ENCODE results near the gene TOP3A.
A peak's percentile ranks its signal among the peaks of the same experiment; 100 is the strongest.
"Not testable (repeated sequence)": the region's sequence is repeated elsewhere in the genome, so short reads cannot be mapped to it uniquely, and the experiment has no call there.

Gene TOP3A, protein sequence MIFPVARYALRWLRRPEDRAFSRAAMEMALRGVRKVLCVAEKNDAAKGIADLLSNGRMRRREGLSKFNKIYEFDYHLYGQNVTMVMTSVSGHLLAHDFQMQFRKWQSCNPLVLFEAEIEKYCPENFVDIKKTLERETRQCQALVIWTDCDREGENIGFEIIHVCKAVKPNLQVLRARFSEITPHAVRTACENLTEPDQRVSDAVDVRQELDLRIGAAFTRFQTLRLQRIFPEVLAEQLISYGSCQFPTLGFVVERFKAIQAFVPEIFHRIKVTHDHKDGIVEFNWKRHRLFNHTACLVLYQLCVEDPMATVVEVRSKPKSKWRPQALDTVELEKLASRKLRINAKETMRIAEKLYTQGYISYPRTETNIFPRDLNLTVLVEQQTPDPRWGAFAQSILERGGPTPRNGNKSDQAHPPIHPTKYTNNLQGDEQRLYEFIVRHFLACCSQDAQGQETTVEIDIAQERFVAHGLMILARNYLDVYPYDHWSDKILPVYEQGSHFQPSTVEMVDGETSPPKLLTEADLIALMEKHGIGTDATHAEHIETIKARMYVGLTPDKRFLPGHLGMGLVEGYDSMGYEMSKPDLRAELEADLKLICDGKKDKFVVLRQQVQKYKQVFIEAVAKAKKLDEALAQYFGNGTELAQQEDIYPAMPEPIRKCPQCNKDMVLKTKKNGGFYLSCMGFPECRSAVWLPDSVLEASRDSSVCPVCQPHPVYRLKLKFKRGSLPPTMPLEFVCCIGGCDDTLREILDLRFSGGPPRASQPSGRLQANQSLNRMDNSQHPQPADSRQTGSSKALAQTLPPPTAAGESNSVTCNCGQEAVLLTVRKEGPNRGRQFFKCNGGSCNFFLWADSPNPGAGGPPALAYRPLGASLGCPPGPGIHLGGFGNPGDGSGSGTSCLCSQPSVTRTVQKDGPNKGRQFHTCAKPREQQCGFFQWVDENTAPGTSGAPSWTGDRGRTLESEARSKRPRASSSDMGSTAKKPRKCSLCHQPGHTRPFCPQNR

DNA sequence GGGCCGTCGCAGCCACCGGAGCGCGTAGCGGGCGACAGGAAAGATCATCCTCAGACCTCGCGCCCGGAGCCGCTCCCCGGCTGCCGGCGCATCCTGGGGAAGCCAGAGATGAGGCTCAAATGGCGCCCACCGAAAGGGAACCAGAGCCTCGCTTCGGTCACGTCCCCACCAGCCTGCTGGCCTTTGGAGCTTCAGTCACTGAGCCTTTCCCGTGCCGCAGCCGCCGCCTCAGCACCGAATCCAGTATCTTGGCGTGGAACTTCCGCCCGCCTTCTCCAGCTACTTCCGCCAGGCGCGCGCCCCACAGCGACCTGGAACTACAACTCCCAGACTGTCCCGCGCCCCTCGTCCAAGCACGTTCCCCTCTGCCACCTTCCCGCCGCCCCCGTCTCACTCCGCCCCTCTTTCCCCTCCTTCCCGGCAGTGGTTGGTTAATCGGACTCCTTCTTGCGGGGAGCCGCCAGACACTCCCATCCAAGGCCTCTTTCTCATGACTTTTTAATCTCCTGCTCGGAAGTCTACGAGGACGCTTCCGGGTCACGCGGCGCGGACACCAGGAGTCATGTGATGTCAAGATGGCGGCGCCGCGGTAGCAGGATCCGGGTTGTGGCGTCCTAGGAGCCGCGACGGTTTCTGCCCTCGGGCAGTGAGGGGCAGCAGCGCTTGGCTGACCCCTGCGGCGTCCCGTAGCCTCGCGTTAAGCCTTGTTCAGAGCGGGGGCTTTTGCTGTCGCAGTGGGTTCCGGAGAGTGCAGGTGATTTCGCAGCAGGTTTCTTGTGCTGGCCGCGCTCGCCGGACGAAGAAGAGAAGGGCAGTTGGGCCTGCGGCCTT is at the start of gene TOP3A, which contains the start of gene SMCR8:
TOP3A (minus strand) TSS at position 264 of the 831 bp plus-strand sequence; CDS start at position 48, 216 bp downstream.
SMCR8 (plus strand) TSS at position 563 of the 831 bp plus-strand sequence. CDS start 497 bp downstream, outside the sequence.
- DNase-seq (ENCODE audit: low spot score) = peak; percentile 78

DNA sequence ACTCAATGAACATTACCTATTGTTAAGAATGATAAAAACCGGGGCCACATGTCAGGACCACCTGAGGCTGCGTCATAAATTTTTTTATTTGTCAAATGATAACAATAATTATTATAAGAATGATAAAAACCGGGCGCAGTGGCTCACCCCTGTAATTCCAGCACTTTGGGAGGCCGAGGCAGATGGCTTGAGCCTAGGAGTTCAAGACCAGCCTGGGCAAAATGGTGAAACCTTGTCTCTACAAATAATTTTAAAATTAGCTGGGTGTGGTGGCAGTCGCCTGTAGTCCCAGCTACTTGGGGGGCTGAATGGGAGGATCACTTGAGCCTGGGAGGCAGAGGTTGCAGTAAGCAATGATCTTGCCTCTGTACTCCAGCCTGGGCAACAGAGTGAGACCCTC is 49.4 kb upstream of the TOP3A start:
- DNase-seq (ENCODE audit: low spot score) = no peak

DNA sequence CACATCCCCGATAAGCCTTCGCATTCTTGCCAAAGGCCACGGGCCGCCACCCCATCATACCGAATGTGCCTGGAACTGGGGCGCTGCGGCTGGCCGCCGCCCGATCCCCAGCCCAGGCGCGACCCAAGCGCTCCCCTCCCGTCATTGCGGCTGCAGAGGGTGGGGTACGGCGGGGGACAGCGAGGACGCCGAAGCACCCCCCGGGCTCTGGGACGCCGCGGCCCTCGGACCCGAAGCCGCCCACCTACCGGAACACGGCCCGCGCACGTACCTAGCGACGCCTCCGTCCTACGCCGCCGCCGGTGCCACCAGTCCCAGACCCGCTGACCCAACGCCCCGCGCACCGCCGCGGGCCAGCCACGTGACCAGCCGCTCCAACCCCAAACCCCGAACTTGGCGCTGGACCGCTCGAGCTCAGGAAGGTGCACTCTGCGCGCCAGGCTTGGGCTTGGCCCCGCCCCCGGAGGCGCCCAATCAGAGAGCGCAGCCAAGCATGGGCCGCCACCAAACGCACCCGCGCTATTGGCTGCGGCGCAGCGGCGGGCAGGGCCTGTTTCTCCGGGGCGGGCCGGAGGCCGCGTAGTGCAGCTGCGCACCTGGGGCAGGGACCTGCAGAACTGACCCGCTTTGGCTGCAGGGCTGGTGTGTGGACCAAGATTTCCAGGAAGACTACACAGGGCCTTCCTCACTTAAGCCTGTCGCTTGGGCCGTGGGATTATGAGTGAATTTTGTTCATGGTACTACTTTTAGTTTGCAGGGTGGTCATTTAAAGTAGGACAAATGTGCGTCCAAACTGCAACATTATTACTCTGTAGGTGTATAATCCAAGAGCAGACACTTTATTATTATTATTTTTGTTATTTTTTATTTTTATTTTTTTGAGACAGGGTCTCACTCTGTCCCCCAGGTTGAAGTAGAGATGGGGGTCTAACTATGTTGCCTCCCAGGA is 48.6 kb upstream of the TOP3A start, which contains the start of gene SHMT1:
SHMT1 (minus strand) TSS at position 450 of the 949 bp plus-strand sequence. CDS start 7,569 bp downstream, outside the sequence.
- peak; percentile 92 for DNase-seq (ENCODE audit: low spot score)

DNA sequence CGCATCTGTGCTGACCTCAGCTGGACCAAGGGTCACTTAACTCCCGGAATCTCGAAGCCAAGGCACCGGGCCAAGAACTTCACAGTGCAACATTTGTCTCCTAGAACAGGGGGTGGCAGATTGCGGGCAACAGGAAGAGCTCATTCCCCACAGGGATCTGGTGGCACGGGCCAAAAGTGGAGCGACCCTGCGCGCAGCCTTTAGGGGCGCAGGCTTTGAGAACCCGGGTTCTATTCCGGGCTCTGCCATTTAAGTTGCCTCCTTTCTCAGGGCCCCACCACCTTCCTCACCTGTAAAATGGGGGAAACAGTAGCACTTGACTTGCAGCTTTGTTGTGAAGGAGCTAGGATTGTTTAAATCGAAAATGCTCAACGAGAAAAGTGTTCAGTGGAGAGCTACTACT is 47.9 kb upstream of the TOP3A start:
- peak; percentile 40 for DNase-seq (ENCODE audit: low spot score)

DNA sequence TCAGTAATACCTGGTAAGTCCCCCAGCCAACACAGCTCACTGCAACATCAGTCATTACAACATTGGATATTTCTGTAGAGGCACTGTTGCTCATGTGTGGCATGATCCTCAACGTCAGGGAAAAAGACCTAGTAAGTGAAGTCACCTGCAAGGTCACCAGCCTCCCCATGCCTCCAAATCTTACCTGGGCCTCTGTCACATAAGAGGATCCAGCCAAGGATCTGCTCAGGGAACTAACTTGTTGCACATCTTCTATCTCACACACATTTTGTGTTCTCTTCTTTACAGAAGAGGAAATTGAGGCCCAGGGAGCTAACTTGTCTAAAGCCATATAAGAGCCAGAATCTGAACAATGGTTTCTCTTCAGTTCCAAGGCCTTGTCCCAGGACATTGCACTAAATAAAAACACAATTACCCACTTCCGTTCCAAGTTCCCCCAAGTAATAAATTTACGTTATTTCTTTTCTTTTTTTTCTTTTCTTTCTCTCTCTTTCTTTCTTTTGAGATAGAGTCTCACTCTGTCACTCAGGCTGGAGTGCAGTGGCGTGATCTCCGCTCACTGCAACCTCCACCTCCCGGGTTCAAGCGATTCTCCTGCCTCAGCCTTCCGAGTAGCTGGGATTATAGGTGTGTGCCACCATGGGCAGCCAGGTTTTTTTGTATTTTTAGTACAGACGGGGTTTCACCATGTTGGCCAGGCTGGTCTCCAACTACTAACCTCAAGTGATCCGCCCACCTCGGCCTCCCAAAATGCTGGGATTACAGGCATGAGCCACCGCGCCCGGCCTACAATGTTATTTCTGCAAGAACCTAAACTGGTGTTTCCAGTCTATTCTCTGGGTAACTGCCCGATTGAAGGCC is 47.3 kb upstream of the TOP3A start:
- DNase-seq (ENCODE audit: low spot score) = no peak

DNA sequence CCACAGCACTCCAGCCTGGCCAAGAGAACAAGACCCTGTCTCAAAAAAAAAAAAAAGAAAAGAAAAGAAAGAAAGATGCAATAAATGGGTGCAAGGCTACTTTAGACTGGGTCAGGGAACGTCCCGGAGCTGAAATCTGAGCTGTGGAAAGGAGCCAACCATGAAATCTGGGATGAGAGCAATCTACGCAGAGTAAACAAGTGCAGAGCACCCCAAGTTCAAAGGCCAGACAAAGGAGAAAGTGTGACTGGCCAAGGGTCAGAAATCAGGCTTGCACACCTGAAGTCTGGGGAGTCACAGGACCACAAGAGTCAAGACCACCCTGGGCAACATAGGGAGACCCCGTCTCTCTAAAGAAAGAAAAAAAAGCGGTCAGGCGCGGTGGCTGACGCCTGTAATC is 45.7 kb upstream of the TOP3A start:
- no peak for DNase-seq (ENCODE audit: low spot score)

DNA sequence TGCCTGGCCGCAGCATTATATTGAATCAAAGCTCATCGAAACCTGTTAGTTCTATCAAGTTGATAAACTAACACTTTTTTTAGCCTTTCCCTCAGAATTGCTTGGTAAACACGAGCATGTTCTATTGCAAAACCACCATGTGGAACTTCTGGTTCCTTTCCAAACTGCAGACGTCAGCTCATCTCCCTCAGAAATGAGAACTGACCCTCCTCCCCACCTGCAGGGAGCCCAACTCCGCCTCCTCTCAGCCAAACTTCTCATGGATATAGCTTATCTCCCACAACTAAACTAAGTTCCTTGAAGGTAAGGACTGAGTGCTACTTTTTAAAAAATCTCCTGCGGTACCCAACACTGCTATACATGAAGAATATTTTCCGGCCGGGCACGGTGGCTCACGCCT is 41.8 kb upstream of the TOP3A start:
- DNase-seq (ENCODE audit: low spot score) = no peak

DNA sequence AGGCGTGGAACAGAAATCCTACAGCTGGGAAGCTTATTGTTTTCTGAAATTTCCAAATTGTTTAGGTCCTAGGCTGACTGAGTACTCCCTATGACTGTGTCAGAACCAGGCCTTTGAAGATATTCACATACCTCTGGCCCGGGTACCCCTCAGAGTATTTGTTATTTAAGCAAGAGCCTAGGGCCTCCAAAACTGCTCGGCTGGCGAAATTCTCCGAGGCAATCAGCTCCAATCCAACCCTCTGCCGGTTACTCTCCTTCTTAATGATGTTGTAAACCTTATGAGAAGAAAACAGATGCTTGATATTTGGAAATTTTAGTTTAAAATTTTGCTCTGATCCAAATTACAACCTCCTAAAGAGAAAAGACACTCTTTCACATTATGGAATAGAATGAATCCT is 38.7 kb upstream of the TOP3A start:
- no peak for DNase-seq (ENCODE audit: low spot score)

DNA sequence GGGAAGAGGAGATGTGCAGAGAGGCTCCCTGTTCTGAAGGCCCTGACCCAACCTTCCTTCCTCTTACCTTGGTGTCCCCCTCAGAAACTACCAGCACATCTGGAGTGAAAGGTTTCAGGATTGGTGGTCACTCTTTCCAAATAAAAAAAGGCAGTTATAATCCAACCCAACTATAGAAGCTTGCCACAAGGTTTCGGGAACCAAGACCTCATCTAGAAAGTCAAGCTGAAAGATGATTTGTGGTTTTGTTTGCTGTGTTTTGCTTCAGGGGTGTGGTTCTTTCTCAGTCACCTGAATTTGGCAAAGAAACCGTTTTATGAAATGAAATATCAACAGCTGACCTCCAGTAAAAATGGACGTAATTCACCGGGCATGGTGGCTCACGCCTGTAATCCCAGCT is 29.2 kb upstream of the TOP3A start:
- no peak for DNase-seq (ENCODE audit: low spot score)

DNA sequence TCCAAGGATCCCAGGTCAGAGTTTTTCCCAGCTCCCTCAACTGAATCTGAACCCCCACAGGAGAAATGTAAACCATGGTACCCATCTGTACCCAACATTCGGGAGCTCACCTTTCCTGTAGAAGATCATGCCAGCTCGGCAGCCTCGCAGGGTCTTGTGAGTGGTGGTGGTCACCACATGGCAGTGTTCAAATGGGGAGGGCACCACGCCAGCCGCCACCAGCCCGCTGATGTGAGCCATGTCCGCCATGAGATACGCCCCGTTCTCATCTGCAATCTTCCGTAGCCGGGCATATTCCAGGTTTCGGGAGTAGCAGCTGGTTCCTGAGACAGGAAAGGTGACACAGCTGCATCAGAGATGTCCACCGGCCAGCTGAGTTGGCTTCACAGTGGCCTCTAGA is 25.1 kb upstream of the TOP3A start:
- DNase-seq (ENCODE audit: low spot score) = no peak

DNA sequence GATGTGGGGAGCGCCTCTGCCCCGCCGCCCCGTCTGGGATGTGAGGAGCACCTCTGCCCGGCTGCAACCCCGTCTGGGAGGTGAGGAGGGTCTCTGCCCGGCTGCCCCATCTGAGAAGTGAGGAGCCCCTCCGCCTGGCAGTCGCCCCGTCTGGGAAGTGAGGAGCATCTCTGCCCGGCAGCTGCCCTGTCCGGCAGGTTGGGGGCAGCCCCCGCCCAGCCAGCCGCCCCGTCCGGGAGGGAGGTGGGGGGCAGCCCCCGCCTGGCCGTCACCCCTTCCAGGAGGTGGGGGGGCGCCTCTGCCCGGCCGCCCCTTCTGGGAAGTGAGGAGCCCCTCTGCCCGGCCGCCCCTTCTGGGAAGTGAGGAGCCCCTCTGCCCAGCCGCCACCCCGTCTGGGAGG is 23.4 kb upstream of the TOP3A start:
- DNase-seq (ENCODE audit: low spot score) = not testable (repeated sequence)

DNA sequence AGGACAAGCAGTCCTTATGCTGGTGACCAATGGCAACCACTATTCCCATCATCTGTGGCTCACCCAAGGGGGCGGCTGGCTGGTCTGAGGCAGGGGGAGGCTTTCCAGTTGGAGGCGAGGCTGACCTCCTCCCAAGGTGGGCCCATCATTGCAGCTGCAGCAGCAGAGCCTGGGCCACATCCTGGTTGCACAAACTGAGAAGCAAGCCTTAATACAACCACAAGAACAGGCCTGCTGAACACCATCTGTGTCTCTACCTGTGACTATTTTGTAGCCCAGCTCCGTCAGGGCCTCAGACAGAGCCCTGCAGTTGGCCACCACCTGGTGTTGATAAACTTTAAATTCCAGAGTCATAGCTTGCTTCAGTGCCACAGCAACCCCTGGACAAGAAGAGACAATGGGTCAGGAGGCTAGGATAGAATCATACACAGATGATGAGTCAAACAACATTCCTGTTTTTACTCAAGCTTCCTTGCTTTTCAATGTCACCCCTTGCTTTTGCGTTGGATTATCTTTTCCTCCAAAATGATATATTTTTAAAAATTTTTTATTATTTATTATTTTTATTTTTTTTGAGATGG is 18.2 kb upstream of the TOP3A start:
- no peak for DNase-seq (ENCODE audit: low spot score)

DNA sequence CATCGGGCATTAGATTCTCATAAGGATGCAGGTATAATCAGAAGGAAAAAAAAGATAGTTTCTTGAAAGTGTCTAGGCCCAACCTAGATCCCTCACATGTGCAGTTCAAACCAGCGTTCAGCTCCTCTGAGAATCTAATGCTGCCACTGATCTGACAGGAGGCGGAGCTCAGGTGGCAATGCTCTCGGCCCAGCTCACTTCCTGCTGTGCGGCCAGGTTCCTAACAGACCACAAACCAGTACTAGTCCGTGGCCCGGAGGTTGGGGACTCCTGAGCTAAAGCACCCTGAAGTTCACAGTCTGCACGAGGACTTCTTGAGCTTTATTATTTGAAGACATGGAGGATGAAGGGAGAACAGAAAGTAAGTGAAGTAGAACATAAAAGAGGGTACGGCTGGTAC is 17.1 kb upstream of the TOP3A start:
- no peak for DNase-seq (ENCODE audit: low spot score)

DNA sequence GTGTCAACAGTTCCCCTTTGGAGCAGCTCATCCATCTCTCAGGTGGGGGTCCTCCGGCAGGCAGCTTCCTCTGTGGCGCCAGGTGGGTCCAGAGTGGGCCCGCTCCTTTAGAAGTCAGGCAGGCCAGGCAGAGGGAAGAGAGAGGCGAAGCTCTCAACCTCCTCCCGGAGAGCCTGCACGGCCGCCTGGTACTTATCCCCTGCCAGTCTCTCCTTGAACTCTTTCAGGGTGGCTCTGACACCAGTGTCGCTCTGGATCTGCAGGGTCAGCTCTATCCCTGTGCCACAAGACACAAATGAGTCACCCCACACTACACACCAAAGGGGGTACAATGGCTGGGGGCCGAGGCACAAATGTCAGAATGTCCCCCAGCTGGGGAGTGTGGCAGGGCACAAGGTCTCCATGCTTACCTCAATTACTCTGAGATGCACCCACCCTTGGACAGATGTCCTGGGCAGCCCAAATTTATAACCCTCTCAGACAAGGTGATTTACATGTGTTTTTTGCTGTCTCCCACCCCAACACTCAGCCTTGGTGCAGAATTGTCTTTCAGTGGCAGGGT is 13.9 kb upstream of the TOP3A start:
- DNase-seq (ENCODE audit: low spot score) = no peak

DNA sequence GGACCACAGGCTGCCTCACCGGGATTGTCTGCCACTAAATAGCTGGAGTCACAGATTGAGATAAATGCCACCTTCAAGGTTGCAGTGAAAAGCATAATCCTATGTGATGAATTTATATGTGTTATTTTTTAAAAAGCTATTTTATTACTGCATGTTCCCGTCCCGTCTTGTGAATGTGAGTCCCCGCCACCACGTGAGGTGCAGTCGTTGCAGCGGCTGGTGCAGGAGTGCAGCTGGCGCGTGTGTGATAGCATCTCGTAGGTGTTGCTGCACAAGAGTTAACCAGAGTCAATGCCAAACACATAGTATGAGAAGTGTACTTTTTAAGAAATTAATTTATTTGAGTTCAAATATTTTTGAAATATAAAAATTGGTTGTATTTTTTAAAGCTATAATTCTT is 12.8 kb upstream of the TOP3A start:
- no peak for DNase-seq (ENCODE audit: low spot score)

DNA sequence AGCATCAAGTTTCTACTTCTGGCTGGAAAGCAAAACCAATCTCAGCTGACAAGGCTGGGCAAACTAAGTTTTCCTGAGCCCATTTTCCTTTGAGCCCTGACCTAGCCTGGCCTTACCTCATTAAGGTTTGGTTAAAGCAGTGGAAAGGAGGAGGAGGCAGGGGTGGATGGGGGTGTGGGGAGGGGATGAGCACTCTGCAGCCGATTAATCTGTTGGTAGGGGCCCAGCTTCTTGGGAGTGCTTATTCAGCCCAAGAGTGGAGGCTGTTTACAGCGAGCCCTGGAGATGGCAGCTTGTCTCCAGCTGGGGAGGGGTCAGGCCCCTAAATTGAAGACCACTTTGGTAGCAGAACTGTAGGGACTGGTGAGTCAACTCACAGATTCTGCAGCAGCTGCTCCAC is 12.3 kb upstream of the TOP3A start:
- DNase-seq (ENCODE audit: low spot score) = no peak

DNA sequence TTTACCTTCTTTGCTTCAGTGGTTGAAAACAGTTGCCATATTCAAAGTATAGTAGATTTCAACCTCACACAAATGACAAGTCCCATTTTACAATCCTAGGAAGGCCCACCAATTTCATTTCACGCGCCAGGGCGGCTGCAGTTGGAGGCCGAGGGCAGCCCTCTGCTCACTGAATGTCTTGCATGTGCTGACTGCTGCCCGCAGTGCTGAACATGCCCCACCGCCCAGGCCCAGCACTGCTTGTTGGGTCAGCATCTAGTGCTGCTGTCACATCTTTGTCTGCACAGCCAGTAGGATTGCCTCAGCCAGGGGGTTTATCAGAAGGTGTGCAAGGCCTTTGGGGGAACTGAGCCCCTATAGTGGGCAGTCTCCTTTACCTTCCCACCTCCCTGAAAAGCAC is 11.8 kb upstream of the TOP3A start:
- DNase-seq (ENCODE audit: low spot score) = no peak

DNA sequence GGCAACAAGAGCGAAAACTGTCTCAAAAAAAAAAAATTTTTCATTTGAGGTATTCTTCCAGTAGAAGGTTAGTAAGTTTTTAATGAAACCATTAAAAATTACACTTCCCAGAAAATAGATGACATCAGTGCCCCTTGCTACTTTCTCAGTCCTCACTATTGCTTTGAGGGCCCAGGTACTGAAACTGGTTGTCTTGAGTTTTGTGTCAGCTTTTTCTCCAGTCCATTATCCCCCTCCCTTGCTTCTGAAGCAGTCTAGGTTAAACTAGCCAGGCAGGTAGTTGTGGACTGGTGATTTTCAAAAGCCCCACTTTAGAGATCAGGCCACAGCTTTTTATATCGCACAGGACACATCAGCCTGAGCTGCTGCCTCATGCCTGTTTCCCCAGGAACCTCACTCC is 11.2 kb upstream of the TOP3A start:
- no peak for DNase-seq (ENCODE audit: low spot score)
